Measurements from ENCODE around the gene MMD. TPM values are rescaled to one million over a fixed set of nuclear protein-coding genes. Genes with fewer than 3 reads are reported as not detected.
A peak's percentile ranks its signal among the peaks of the same experiment; 100 is the strongest.
"Not testable (repeated sequence)": the region's sequence is repeated elsewhere in the genome, so short reads cannot be mapped to it uniquely, and the experiment has no call there.

MMD gene
- total RNA-seq, 5 donors from 2014 or later (not counting 1 experiment from before 2014, with no cell fraction given) = 12.8 to 26.3 (median 17.5) TPM

DNA sequence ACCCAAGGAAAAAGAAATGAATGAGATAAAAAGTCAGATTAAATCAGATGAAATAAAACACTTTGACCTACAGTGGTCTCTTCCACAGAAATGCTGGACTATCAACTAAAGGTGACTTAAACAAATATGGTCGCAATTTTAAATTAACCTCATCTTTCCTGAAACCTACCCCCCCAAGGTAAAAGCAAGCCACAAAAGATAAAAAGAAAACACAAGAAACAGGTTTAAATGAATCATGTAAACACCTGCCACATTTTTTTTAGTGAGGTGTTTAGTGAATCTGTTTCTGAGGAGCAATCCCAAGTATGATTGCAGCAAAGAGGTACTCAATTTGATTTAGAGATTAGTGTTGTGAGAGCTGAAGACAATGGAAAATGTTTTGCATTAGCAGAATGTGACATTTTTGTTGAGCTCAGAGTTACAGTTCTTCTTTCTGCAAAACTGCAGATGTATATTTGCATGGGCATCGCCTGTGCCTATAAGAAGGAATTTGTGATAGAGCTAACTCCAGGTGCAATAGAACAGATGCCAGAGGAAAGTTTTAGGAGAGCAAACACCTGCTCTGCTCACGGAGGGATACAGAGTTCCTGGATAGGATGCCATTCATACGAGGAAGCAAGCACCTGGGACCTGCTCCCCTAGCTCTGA lies 3.4 kb upstream of the MMD start:
- Mint-ChIP-seq H3K36me3 (no peaks in the 10 kb centered on the region), H3K4me3 (no peak overlapping the region), H3K27me3 (peaks cover 23 to 28% of the 10 kb centered on the region in 2 donors), H3K9me3 (no peaks in the 10 kb centered on the region), H3K27ac (no peak overlapping the region), H3K4me1 (peaks cover 6 to 10% (median 10%) of the 10 kb centered on the region in 3 donors)
- peaks cover 4 to 19% of the 10 kb centered on the region in 2 experiments for H3K4me1 ChIP-seq (ENCODE audit: control insufficient read depth in 1 of 2, extremely low read depth in 1 of 2, insufficient read depth in 2 of 2, low read length in 2 of 2)
- ATAC-seq (replicated peaks in 1 of 4) (no peak), DNase-seq (no peak)
- no peaks in the 10 kb centered on the region for H3K36me3 ChIP-seq (ENCODE audit: control insufficient read depth in 2 of 2, extremely low read depth in 1 of 2, insufficient read depth in 1 of 2, low read length in 1 of 2)
- 42% methylated on average over 3 of the region's 4 CpGs for WGBS (ENCODE audit: insufficient coverage)
- CTCF ChIA-PET = no interaction called here
- no peak overlapping the region for H3K27ac ChIP-seq (ENCODE audit: low read length)
- peaks cover 0 to 14% of the 10 kb centered on the region in 2 experiments for H3K27me3 ChIP-seq (replicated peaks in 1 of 2; ENCODE audit: control insufficient read depth in 2 of 2, extremely low read depth in 1 of 2, insufficient read depth in 2 of 2, low read length in 1 of 2)
- H3K9me3 ChIP-seq = no peaks in the 10 kb centered on the region
- POLR2A ChIA-PET = interaction anchor here in 1 of 2 donors (0.7 kb wide), 1 partner anchor 14 kb away, joined by 4 read pairs; no protein-coding TSS in a partner anchor
- no peak overlapping the region for H3K4me3 ChIP-seq (ENCODE audit: control insufficient read depth in 1 of 2, extremely low read depth in 1 of 2, low read length in 1 of 2)

GRCh38 chr17:55423535-55423934 lies 1.9 kb upstream of the MMD start:
- no peaks in the 10 kb centered on the region for H3K36me3 ChIP-seq (ENCODE audit: control insufficient read depth in 2 of 2, extremely low read depth in 1 of 2, insufficient read depth in 1 of 2, low read length in 1 of 2)
- peaks cover 10 to 19% of the 10 kb centered on the region in 2 experiments for H3K4me1 ChIP-seq (ENCODE audit: control insufficient read depth in 1 of 2, extremely low read depth in 1 of 2, insufficient read depth in 2 of 2, low read length in 2 of 2)
- DNase-seq (no peak), ATAC-seq (replicated peaks in 1 of 4) (no peak)
- Mint-ChIP-seq H3K9me3 (no peaks in the 10 kb centered on the region), H3K27ac (no peak overlapping the region), H3K4me3 (no peak overlapping the region), H3K27me3 (peaks cover 23 to 26% of the 10 kb centered on the region in 2 donors), H3K4me1 (peaks cover 21 to 25% (median 25%) of the 10 kb centered on the region in 3 donors), H3K36me3 (no peaks in the 10 kb centered on the region)
- H3K4me3 ChIP-seq (ENCODE audit: control insufficient read depth in 1 of 2, extremely low read depth in 1 of 2, low read length in 1 of 2) = no peak overlapping the region
- no peaks in the 10 kb centered on the region for H3K9me3 ChIP-seq
- no CpG with 5 or more reads among the region's 3 CpGs for WGBS (ENCODE audit: insufficient coverage)
- no peak overlapping the region for H3K27ac ChIP-seq (ENCODE audit: low read length)
- peaks cover 0 to 14% of the 10 kb centered on the region in 2 experiments for H3K27me3 ChIP-seq (replicated peaks in 1 of 2; ENCODE audit: control insufficient read depth in 2 of 2, extremely low read depth in 1 of 2, insufficient read depth in 2 of 2, low read length in 1 of 2)
- CTCF ChIA-PET = no interaction called here
- POLR2A ChIA-PET = no interaction called here

DNA sequence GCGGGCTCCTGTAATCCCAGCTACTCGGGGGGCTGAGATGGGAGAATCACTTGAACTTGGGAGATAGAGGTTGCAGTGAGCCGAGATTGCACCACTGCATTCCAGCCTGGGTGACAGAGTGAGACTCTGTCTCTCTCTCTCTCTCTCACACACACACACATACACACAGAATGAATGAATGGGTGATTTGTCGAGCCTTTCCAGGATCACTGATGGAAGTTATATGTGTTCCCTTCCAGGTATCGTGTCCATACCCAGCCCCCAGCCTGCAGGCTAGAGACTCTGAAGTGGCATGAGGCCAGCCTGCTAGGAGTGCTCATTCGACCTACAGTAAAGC lies 1.2 kb upstream of the MMD start:
- peaks cover 18 to 26% of the 10 kb centered on the region in 2 donors for H3K27me3 Mint-ChIP-seq
- H3K36me3 Mint-ChIP-seq; H3K9me3 ChIP-seq; H3K27ac ChIP-seq (ENCODE audit: low read length); DNase-seq; ATAC-seq (replicated peaks in 1 of 4); POLR2A ChIA-PET; H3K27ac Mint-ChIP-seq; H3K4me3 ChIP-seq (ENCODE audit: control insufficient read depth in 1 of 2, extremely low read depth in 1 of 2, low read length in 1 of 2); CTCF ChIA-PET; H3K9me3 Mint-ChIP-seq; H3K36me3 ChIP-seq (ENCODE audit: control insufficient read depth in 2 of 2, extremely low read depth in 1 of 2, insufficient read depth in 1 of 2, low read length in 1 of 2): not testable (repeated sequence)
- H3K4me1 Mint-ChIP-seq = peaks cover 27 to 32% (median 32%) of the 10 kb centered on the region in 3 donors
- Histone ChIP-seq H3K27me3 (replicated peaks in 1 of 2; ENCODE audit: control insufficient read depth in 2 of 2, extremely low read depth in 1 of 2, insufficient read depth in 2 of 2, low read length in 1 of 2) (peaks cover 0 to 12% of the 10 kb centered on the region in 2 experiments), H3K4me1 (ENCODE audit: control insufficient read depth in 1 of 2, extremely low read depth in 1 of 2, insufficient read depth in 2 of 2, low read length in 2 of 2) (peaks cover 10 to 19% of the 10 kb centered on the region in 2 experiments)
- peak overlapping the region; percentile 28 to 88 (median 40) for H3K4me3 Mint-ChIP-seq
- WGBS (ENCODE audit: insufficient coverage) = no CpG with 5 or more reads among the region's 6 CpGs

DNA sequence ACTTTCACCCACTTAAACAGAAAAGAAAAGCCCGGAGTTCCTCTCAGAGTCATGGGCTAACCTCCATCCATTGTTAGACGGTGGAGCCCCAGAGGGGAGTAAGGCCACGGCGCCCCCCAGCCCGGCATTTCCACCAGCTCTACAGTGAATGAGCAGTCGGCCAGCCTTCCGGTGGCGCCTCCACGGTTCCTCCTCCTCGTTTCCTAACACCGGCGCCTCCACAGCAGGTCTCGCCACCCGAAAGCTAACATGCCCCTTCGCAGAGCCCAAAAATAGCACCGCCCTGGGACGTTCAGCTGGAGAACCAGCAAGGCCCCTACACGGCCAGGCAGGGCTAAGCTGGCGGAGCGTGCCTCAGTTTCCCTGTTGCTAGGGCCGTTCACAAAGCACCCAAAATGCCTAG lies 858 bp downstream of the MMD start:
- peak in 33 of 35 experiments; percentile 3 to 53 (median 23) for DNase-seq
- Mint-ChIP-seq H3K36me3 (no peaks in the 10 kb centered on the region), H3K4me3 (peak overlapping the region; percentile 81 to 88 (median 88)), H3K4me1 (peaks cover 40 to 46% (median 43%) of the 10 kb centered on the region in 3 donors), H3K9me3 (no peaks in the 10 kb centered on the region), H3K27me3 (peaks cover 16 to 24% of the 10 kb centered on the region in 2 donors), H3K27ac (peak overlapping the region; percentile 86 to 89)
- Histone ChIP-seq H3K4me1 (ENCODE audit: control insufficient read depth in 1 of 2, extremely low read depth in 1 of 2, insufficient read depth in 2 of 2, low read length in 2 of 2) (peaks cover 10 to 19% of the 10 kb centered on the region in 2 experiments), H3K4me3 (ENCODE audit: control insufficient read depth in 1 of 2, extremely low read depth in 1 of 2, low read length in 1 of 2) (peak overlapping the region; percentile 96 to 97), H3K36me3 (ENCODE audit: control insufficient read depth in 2 of 2, extremely low read depth in 1 of 2, insufficient read depth in 1 of 2, low read length in 1 of 2) (no peaks in the 10 kb centered on the region), H3K27me3 (replicated peaks in 1 of 2; ENCODE audit: control insufficient read depth in 2 of 2, extremely low read depth in 1 of 2, insufficient read depth in 2 of 2, low read length in 1 of 2) (peaks cover 0 to 10% of the 10 kb centered on the region in 2 experiments), H3K27ac (ENCODE audit: low read length) (peak overlapping the region; percentile 67), H3K9me3 (no peaks in the 10 kb centered on the region)
- ATAC-seq (replicated peaks in 1 of 4) = peak in 1 of 4 experiments; percentile 7
- WGBS (ENCODE audit: insufficient coverage) = 1% methylated on average over 18 of the region's 21 CpGs
- ChIA-PET POLR2A (no interaction called here), CTCF (no interaction called here)

- H3K36me3 ChIP-seq (ENCODE audit: control insufficient read depth in 2 of 2, extremely low read depth in 1 of 2, insufficient read depth in 1 of 2, low read length in 1 of 2) = no peaks in the 10 kb centered on the region
- ChIA-PET CTCF (no interaction called here), POLR2A (no interaction called here)
- peak overlapping the region; percentile 96 to 97 for H3K4me3 ChIP-seq (ENCODE audit: control insufficient read depth in 1 of 2, extremely low read depth in 1 of 2, low read length in 1 of 2)
- ATAC-seq (replicated peaks in 1 of 4) = peak; percentile 22 to 58 (median 34)
- H3K27me3 Mint-ChIP-seq = peaks cover 13 to 20% of the 10 kb centered on the region in 2 donors
- peaks cover 10 to 19% of the 10 kb centered on the region in 2 experiments for H3K4me1 ChIP-seq (ENCODE audit: control insufficient read depth in 1 of 2, extremely low read depth in 1 of 2, insufficient read depth in 2 of 2, low read length in 2 of 2)
- H3K27ac ChIP-seq (ENCODE audit: low read length) = peak overlapping the region; percentile 67
- H3K36me3 Mint-ChIP-seq = no peaks in the 10 kb centered on the region
- peaks cover 0 to 8% of the 10 kb centered on the region in 2 experiments for H3K27me3 ChIP-seq (replicated peaks in 1 of 2; ENCODE audit: control insufficient read depth in 2 of 2, extremely low read depth in 1 of 2, insufficient read depth in 2 of 2, low read length in 1 of 2)
- H3K4me3 Mint-ChIP-seq = peak overlapping the region; percentile 81 to 88 (median 88)
- 0% methylated on average over 6 of the region's 6 CpGs for WGBS (ENCODE audit: insufficient coverage)
- peak in 32 of 35 experiments; percentile 3 to 71 (median 35) for DNase-seq
- H3K9me3 Mint-ChIP-seq = no peaks in the 10 kb centered on the region
- H3K9me3 ChIP-seq = no peaks in the 10 kb centered on the region
- peaks cover 40 to 48% (median 45%) of the 10 kb centered on the region in 3 donors for H3K4me1 Mint-ChIP-seq
- H3K27ac Mint-ChIP-seq = peak overlapping the region; percentile 86 to 89
These were observed 1.4 kb downstream of the MMD start for GRCh38 chr17:55420067-55420775.

DNA sequence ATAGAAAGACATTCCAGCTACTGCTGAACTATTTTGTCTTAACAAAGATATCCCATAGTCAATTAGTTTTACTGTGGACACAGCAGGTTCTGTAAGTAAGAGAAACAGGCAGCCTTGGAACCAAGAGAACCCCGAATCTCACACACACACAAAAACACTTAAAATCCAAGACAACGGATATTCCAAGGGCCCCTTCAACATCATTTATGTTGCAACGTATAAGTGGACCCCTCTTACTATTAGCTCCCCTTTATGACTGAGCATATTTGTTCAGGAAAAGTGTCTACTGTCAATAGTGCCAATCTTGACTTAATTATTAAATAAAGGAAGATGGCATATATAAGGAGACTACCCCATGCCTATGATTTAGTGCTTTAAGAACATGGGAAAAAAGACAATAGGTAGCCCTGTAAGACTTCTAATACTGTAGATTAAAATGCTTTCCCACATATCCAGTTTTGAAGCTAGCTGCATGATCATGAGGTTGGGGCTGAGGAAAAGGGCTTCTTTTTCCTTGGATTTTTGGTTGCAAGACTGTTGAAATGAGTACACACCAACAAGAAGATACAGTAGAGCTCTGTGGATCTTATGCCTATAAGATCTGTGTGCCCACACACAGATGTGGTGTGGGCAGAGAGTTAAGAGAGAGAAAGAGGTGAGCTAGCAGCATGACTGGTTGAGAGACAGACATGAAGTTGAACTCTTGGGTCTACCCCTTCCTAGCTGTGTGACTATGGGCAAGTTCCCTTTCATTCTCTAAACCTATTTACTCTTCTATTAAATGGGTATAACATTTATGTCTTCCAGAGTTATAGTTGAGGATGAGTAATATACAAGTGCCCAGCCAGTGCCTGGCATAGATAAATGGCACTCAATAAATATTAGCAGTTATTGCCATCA lies 3.0 kb downstream of the MMD start:
- Histone ChIP-seq H3K36me3 (ENCODE audit: control insufficient read depth in 2 of 2, extremely low read depth in 1 of 2, insufficient read depth in 1 of 2, low read length in 1 of 2) (peaks cover 0 to 4% of the 10 kb centered on the region in 2 donors), H3K9me3 (no peaks in the 10 kb centered on the region), H3K4me1 (ENCODE audit: control insufficient read depth in 1 of 2, extremely low read depth in 1 of 2, insufficient read depth in 2 of 2, low read length in 2 of 2) (peaks cover 10 to 19% of the 10 kb centered on the region in 2 experiments), H3K27me3 (replicated peaks in 1 of 2; ENCODE audit: control insufficient read depth in 2 of 2, extremely low read depth in 1 of 2, insufficient read depth in 2 of 2, low read length in 1 of 2) (peaks cover 0 to 5% of the 10 kb centered on the region in 2 experiments), H3K4me3 (ENCODE audit: control insufficient read depth in 1 of 2, extremely low read depth in 1 of 2, low read length in 1 of 2) (no peak overlapping the region), H3K27ac (ENCODE audit: low read length) (no peak overlapping the region)
- H3K9me3 Mint-ChIP-seq = no peaks in the 10 kb centered on the region
- ATAC-seq (replicated peaks in 1 of 4) (no peak), DNase-seq (no peak)
- H3K27ac Mint-ChIP-seq = peak overlapping the region; percentile 86 to 89
- POLR2A ChIA-PET = no interaction called here
- H3K27me3 Mint-ChIP-seq = peaks cover 5 to 6% of the 10 kb centered on the region in 2 donors
- H3K4me1 Mint-ChIP-seq = peaks cover 40 to 61% (median 59%) of the 10 kb centered on the region in 3 donors
- H3K4me3 Mint-ChIP-seq = peak overlapping the region in 1 of 3 donors; percentile 88
- CTCF ChIA-PET = interaction anchor here (0.7 to 1.0 kb wide), 2 partner anchors 96 to 363 kb away, joined by 3 read pairs; no protein-coding TSS in a partner anchor
- peaks cover 5% of the 10 kb centered on the region for H3K36me3 Mint-ChIP-seq
- no CpG with 5 or more reads among the region's 3 CpGs for WGBS (ENCODE audit: insufficient coverage)

Data from T-cell (primary cell).